Measurements from ENCODE around the gene RAD21L1. TPM values are rescaled to one million over a fixed set of nuclear protein-coding genes. Genes with fewer than 3 reads are reported as not detected.

RAD21L1 gene
- total RNA-seq, 3 donors from 2014 or later, result 0.71 TPM; not detected in 2

GRCh38 chr20:1265916-1266166 is 40.0 kb downstream of the RAD21L1 start:
- H3K4me3 Mint-ChIP-seq, result peak overlapping the region; percentile 87
- DNase-seq, result no peak
- peaks cover 54% of the 10 kb centered on the region for H3K4me1 Mint-ChIP-seq (ENCODE audit: low read depth)
- H3K9me3 Mint-ChIP-seq, result no peaks in the 10 kb centered on the region
- ATAC-seq, result no peak
- H3K27me3 Mint-ChIP-seq (ENCODE audit: low read depth), result peaks cover 4% of the 10 kb centered on the region
- H3K36me3 Mint-ChIP-seq (ENCODE audit: insufficient read depth), result peaks cover 2% of the 10 kb centered on the region

GRCh38 chr20:1266167-1266973 is 40.5 kb downstream of the RAD21L1 start, which contains the start of gene SNPH:
TSS of gene SNPH (plus strand) at chr20:1266294. CDS start at chr20:1296240, 29,946 bp downstream.
- DNase-seq, result peak; percentile 56
- Mint-ChIP-seq H3K27me3 (ENCODE audit: low read depth) (peaks cover 2% of the 10 kb centered on the region), H3K4me1 (ENCODE audit: low read depth) (peaks cover 57% of the 10 kb centered on the region), H3K9me3 (no peaks in the 10 kb centered on the region), H3K4me3 (peak within 1 kb of the TSS; percentile 87), H3K36me3 (ENCODE audit: insufficient read depth) (peaks cover 2% of the 10 kb centered on the region)
- peak; percentile 95 for ATAC-seq

DNA sequence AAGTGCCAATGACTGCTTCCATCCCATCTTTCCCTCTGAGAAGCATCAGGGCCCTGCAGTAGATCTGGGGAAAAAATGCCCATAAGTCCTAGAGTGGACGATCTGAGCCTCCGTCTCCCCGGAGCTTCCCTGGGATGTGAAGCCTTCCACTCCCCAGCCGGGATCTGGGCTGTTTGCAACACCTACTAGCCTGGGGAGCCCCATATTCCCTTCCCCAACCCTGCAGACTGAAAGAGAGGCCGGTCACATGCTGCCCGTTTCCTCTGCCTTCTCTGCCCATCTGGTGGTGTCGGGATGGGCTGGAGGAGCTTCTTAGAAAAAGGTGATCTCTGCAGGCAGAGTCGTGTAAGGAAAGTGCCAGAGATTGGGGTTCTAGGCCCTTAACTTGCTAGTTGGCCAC is 41.3 kb downstream of the RAD21L1 start:
- H3K27me3 Mint-ChIP-seq (ENCODE audit: low read depth), result peaks cover 2% of the 10 kb centered on the region
- H3K9me3 Mint-ChIP-seq, result no peaks in the 10 kb centered on the region
- peaks cover 64% of the 10 kb centered on the region for H3K4me1 Mint-ChIP-seq (ENCODE audit: low read depth)
- H3K4me3 Mint-ChIP-seq, result peak overlapping the region; percentile 87
- DNase-seq (no peak), ATAC-seq (no peak)
- peaks cover 2% of the 10 kb centered on the region for H3K36me3 Mint-ChIP-seq (ENCODE audit: insufficient read depth)

DNA sequence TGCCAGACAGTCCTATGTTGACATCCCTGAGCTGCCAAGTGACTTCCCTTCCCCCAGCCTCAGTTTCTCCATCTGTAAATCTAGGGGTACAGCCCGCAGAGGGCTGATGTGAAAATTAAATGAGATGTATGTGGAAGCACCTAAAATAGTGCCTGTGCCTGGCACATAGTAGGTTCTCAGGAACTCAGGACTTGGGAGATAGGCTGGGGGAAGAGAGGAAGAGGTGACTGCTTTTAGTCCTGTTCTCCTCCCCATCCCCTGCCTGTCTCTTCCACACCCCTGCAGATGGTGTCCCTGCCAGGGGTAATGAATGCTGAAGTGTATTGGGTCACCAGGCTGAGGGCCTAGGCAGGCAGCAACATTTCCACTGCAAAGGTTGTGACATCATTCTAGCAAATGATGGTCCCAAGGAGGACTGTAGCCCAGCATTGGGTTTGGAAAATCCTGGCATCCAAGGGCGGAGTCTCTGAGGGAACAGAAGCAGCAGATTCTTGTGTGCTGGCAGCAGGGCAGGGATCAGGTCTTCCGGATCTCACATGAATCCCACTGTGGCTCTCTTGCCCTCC is 42.0 kb downstream of the RAD21L1 start:
- peaks cover 2% of the 10 kb centered on the region for H3K36me3 Mint-ChIP-seq (ENCODE audit: insufficient read depth)
- no peaks in the 10 kb centered on the region for H3K27me3 Mint-ChIP-seq (ENCODE audit: low read depth)
- peak overlapping the region; percentile 87 for H3K4me3 Mint-ChIP-seq
- ATAC-seq, result no peak
- no peaks in the 10 kb centered on the region for H3K9me3 Mint-ChIP-seq
- H3K4me1 Mint-ChIP-seq (ENCODE audit: low read depth), result peaks cover 68% of the 10 kb centered on the region
- DNase-seq, result no peak

DNA sequence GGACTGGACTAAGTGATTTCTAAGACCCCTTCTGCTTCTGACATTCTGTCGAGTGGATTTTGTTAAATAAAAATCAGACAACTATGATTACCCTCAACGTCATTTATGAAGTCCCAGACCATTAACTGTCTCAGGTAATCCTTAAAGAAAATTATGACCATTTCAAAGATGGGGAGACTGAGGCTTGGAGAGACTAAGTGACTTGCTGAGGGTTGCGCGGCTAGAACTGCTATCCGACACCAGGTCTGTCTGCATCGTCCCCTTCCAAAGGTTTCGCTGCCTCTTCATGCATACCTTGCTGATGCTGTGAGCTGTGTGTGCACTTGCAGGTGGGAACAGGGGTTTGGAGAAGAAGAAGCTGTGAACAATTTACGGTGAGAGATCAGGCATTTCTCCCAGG is 43.4 kb downstream of the RAD21L1 start:
- Mint-ChIP-seq H3K4me3 (no peak overlapping the region), H3K27me3 (ENCODE audit: low read depth) (no peaks in the 10 kb centered on the region), H3K36me3 (ENCODE audit: insufficient read depth) (peaks cover 2% of the 10 kb centered on the region), H3K9me3 (no peaks in the 10 kb centered on the region), H3K4me1 (ENCODE audit: low read depth) (peaks cover 66% of the 10 kb centered on the region)
- ATAC-seq (no peak), DNase-seq (no peak)

DNA sequence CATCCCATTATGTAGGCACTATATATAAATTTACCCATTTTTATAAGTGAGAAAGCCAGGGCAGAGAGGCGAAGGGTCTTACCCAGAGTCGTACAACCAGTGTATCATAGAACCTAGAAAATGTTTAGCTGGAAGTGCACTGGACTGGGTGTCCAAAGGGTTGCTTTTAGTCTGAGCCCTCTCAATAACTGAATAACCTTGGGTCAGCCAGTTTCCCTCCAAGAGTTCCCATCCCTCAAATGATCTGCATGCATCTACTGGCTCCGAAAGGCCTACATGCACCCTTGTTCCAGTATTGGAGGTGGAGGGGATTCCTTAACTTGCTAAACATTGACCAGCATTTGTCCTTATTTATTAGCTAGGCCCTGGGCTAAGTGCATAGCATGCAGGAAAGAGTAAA is 44.0 kb downstream of the RAD21L1 start:
- H3K4me1 Mint-ChIP-seq (ENCODE audit: low read depth), result peaks cover 59% of the 10 kb centered on the region
- peaks cover 2% of the 10 kb centered on the region for H3K36me3 Mint-ChIP-seq (ENCODE audit: insufficient read depth)
- ATAC-seq (no peak), DNase-seq (no peak)
- H3K4me3 Mint-ChIP-seq, result no peak overlapping the region
- no peaks in the 10 kb centered on the region for H3K9me3 Mint-ChIP-seq
- no peaks in the 10 kb centered on the region for H3K27me3 Mint-ChIP-seq (ENCODE audit: low read depth)

- DNase-seq, result no peak
- no peak for ATAC-seq
- peaks cover 2% of the 10 kb centered on the region for H3K36me3 Mint-ChIP-seq (ENCODE audit: insufficient read depth)
- no peak overlapping the region for H3K4me3 Mint-ChIP-seq
- H3K4me1 Mint-ChIP-seq (ENCODE audit: low read depth), result peaks cover 45% of the 10 kb centered on the region
- no peaks in the 10 kb centered on the region for H3K9me3 Mint-ChIP-seq
- H3K27me3 Mint-ChIP-seq (ENCODE audit: low read depth), result no peaks in the 10 kb centered on the region
Measured at GRCh38 chr20:1272368-1273100, 46.7 kb downstream of the RAD21L1 start.

DNA sequence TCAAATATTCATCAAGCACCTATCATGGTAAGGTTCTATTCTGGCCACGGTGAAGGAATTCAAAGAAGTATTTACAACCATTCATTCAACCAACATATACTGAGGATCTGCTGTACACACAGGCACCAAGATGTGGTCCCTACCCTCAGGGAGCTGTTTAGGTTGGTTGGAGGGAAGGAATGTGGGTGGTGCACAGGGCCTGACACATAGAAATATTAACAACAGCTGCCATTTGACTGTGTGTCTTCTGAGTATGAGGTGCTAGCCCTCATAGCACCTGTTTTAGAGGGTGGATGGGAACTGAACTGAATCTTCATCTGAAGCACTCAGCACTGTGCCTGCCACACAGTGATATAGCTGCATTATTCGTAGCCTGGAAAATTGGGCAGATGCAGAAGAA is 47.5 kb downstream of the RAD21L1 start:
- peaks cover 39% of the 10 kb centered on the region for H3K4me1 Mint-ChIP-seq (ENCODE audit: low read depth)
- DNase-seq (no peak), ATAC-seq (no peak)
- H3K36me3 Mint-ChIP-seq (ENCODE audit: insufficient read depth), result peaks cover 2% of the 10 kb centered on the region
- no peaks in the 10 kb centered on the region for H3K9me3 Mint-ChIP-seq
- no peak overlapping the region for H3K4me3 Mint-ChIP-seq
- no peaks in the 10 kb centered on the region for H3K27me3 Mint-ChIP-seq (ENCODE audit: low read depth)

GRCh38 chr20:1274485-1275311 is 48.9 kb downstream of the RAD21L1 start:
- peaks cover under 1% of the 10 kb centered on the region for H3K36me3 Mint-ChIP-seq (ENCODE audit: insufficient read depth)
- no peak for ATAC-seq
- peaks cover 33% of the 10 kb centered on the region for H3K4me1 Mint-ChIP-seq (ENCODE audit: low read depth)
- no peak overlapping the region for H3K4me3 Mint-ChIP-seq
- no peaks in the 10 kb centered on the region for H3K27me3 Mint-ChIP-seq (ENCODE audit: low read depth)
- no peaks in the 10 kb centered on the region for H3K9me3 Mint-ChIP-seq
- DNase-seq, result no peak

- ATAC-seq (peak in 1 of 2 donors; percentile 10), DNase-seq (no peak)
- Mint-ChIP-seq H3K9me3 (no peaks in the 10 kb centered on the region), H3K36me3 (ENCODE audit: insufficient read depth) (peaks cover 4% of the 10 kb centered on the region), H3K27me3 (ENCODE audit: low read depth) (no peaks in the 10 kb centered on the region), H3K4me1 (ENCODE audit: low read depth) (peaks cover 41% of the 10 kb centered on the region), H3K4me3 (no peak overlapping the region)
Measured at GRCh38 chr20:1275919-1276318, 50.1 kb downstream of the RAD21L1 start.

DNA sequence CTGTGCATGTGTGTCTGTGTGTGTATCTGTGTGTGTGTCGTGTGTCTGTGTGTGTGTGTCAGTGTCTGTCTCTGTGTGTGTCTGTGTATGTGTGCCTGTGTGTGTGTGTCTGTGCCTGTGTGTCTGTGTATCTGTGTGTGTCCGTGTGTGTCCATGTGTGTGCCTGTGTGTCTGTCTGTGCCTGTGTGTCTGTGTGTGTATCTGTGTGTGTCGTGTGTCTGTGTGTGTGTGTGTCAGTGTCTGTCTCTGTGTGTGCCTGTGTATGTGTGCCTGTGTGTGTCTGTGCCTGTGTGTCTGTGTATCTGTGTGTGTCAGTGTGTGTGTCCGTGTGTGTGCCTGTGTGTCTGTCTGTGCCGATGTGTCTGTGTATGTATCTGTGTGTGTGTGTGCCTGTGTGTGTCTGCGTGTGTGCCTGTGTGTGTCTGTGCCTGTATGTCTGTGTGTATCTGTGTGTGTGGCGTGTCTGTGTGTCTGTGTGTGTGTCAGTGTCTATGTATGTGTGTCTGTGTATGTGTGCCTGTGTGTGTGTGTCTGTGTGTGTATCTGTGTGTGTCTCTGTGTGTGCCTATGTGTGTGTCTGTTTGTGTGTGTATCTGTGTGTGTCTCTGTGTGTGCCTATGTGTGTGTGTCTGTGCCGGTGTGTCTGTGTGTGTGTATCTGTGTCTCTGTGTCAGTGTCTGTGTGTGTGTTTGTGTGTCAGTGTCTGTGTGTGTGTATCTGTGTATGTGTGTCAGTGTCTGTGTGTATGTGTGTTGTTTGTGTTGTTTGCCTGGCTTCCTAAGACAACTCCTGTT is 51.9 kb downstream of the RAD21L1 start:
- Mint-ChIP-seq H3K4me1 (ENCODE audit: low read depth) (peaks cover 36% of the 10 kb centered on the region), H3K27me3 (ENCODE audit: low read depth) (no peaks in the 10 kb centered on the region), H3K36me3 (ENCODE audit: insufficient read depth) (peaks cover 9% of the 10 kb centered on the region), H3K9me3 (no peaks in the 10 kb centered on the region), H3K4me3 (no peak overlapping the region)
- DNase-seq (no peak), ATAC-seq (no peak)

DNA sequence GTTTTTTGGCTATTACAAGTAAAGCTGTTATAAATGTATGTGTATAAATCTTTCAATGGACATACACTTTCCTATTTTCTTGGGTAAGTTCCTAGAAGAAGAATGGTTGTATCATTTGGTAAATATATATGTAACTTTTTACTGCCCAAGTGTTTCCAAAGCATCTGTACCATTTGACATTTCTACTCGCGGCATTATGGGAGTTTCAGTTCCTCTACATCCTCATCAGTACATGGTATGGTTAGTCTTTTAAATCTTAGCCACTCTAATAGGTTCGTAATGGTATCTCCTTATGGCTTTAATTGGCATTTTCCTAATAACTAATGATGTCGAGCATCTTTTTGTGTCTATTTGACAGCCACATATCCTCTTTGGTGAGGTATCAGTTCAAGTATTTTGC is 53.1 kb downstream of the RAD21L1 start:
- ATAC-seq, result no peak
- Mint-ChIP-seq H3K27me3 (ENCODE audit: low read depth) (no peaks in the 10 kb centered on the region), H3K9me3 (no peaks in the 10 kb centered on the region), H3K4me1 (ENCODE audit: low read depth) (peaks cover 38% of the 10 kb centered on the region), H3K4me3 (no peak overlapping the region), H3K36me3 (ENCODE audit: insufficient read depth) (peaks cover 9% of the 10 kb centered on the region)
- DNase-seq, result no peak

- H3K4me1 Mint-ChIP-seq (ENCODE audit: low read depth), result peaks cover 51% of the 10 kb centered on the region
- no peaks in the 10 kb centered on the region for H3K9me3 Mint-ChIP-seq
- no peak overlapping the region for H3K4me3 Mint-ChIP-seq
- H3K36me3 Mint-ChIP-seq (ENCODE audit: insufficient read depth), result peaks cover 9% of the 10 kb centered on the region
- DNase-seq (no peak), ATAC-seq (no peak)
- no peaks in the 10 kb centered on the region for H3K27me3 Mint-ChIP-seq (ENCODE audit: low read depth)
Measured at GRCh38 chr20:1280195-1281102, 54.6 kb downstream of the RAD21L1 start.

Data from activated T-cell treated with anti-CD3 and anti-CD28 coated beads, Interleukin-2, amount 50 U/mL, for 4 hours (primary cell).